LNCAP (cell line): Measurements from ENCODE around the gene ADAMTS9.

Experiments
- CTCF ChIP-seq: fragments of 450-650 bp; IDR thresholded peaks from 2 replicates; pipeline ENCODE4 v1.5.1; 2017; ENCODE audit warnings: mild to moderate bottlenecking

ADAMTS9 gene

GRCh38 chr3:64546856-64547255 lies 140.9 kb downstream of the ADAMTS9 start:
- no peak for TF ChIP-seq CTCF

GRCh38 chr3:64541803-64542202 lies 146.0 kb downstream of the ADAMTS9 start:
- no peak for TF ChIP-seq CTCF

- no peak for TF ChIP-seq CTCF
Observed at GRCh38 chr3:64539451-64540196, 148.2 kb downstream of the ADAMTS9 start.

- no peak for TF ChIP-seq CTCF
Observed at GRCh38 chr3:64536166-64536565, 151.6 kb downstream of the ADAMTS9 start.

GRCh38 chr3:64533617-64534317 lies 154.0 kb downstream of the ADAMTS9 start:
- TF ChIP-seq CTCF = peak; percentile 92

- TF ChIP-seq CTCF = peak; percentile 71
Observed at GRCh38 chr3:64530434-64531049, 157.3 kb downstream of the ADAMTS9 start.

GRCh38 chr3:64523324-64523723 lies 164.5 kb downstream of the ADAMTS9 start:
- TF ChIP-seq CTCF = no peak
